Measurements from ENCODE around the gene GNGT2.
"Not testable (repeated sequence)": the region's sequence is repeated elsewhere in the genome, so short reads cannot be mapped to it uniquely, and the experiment has no call there.

Gene GNGT2

DNA sequence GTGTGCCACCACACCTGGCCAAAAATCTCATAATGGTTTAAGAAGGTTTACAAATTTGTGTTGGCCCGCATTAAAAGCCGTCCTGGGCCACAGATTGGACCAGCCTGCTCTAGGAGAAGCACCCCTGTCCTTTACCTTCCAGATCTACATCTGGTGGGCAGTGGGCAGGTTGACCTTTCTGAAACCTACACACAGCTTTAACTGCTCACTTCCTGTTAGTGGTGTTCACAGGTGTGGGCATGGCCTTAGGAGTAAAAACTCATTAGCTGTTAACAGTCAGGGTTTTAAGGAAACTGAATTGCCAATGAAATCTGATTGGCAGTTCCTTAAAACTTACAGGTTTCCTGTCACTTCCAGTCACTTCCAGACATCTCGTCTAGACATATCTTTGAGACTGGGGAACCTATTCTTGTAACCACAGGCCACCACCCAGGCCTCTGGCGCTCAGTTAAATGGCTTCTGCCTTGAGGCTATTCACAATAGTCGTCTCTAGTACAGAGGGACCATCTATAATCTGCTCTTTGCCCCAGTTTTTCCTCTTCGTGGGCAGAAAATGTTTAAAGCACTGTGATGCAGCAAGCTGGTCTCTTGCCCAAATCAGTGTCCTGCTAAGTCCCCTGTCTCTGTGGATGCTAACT is 29.3 kb downstream of the GNGT2 start:
- no peak for DNase-seq (ENCODE audit: low read depth, low spot score)
- H3K27ac ChIP-seq = no peak overlapping the region

DNA sequence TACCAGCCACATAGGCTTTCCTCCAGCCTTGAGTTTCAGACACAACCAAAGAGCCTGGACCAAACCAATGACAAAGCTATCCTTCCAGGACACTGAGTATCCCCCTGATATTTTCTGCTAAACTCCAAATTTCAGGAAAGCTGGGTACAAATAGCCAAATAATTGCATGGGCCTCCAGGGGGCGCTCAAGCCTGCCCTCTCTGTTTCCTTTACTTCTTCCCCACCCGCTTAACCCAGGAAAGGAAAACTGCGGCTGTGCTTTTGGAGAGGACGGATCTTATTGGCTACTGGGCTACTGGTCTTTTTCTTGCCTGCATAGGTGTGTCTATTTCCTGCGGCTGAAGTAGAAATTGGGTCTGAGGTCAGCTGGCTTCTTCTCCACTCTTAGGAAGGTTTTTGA is 30.1 kb downstream of the GNGT2 start:
- no peak for DNase-seq (ENCODE audit: low read depth, low spot score)
- H3K27ac ChIP-seq = no peak overlapping the region

DNA sequence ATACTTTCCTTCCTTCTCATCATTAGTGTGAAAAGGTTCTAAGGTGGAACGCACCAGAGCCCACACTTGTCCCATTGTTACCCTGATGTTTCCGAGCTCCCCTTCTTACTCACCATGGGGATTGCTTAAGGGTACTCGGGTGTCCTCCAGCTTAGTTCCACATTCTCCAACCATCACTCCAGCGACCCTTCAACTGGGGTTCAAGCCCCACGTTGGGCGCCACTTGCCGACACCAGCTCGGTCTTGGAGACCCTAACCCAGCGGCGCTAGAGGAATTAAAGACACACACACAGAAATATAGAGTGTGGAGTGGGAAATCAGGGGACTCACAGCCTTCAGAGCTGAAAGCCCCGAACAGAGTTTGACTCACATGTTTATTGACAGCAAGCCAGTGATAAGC is 34.4 kb downstream of the GNGT2 start:
- H3K27ac ChIP-seq = not testable (repeated sequence)

DNA sequence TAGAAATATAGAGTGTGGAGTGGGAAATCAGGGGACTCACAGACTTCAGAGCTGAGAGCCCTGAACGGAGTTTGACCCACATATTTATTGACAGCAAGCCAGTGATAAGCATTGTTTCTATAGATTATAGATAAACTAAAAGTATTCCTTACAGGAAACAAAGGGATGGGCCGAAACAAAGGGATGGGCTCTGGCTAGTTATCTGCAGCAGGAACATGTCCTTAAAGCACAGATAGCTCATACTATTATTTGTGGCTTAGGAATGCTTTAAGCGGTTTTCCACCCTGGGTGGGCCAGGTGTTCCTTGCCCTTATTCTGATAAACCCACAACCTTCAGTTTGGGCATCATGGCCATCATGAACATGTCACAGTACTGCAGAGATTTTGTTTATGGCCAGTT is 39.7 kb downstream of the GNGT2 start:
- H3K27ac ChIP-seq; DNase-seq (ENCODE audit: low read depth, low spot score): not testable (repeated sequence)

More for the DNA sequence above, 34.4 kb downstream of the GNGT2 start:
- not testable (repeated sequence) for DNase-seq (ENCODE audit: low read depth, low spot score)

DNA sequence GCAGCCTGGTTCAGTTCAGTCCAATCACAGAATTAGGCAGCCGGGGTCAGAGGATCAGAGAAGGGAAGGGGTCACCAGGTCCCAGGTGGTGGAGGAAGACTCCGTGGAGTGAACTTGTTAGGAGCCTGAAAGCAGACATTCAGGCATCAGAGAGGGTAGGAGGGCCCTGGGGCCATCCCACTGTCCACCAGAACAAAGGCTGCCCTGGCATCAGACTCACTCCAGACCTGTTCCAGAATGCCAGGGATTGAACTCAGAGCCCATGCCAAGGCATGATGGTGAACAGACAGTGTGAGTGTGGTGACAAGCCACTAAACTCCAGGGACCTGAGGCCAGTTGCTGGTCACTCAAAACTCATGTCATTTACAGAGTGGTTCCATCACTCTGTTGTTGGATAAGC is 40.2 kb downstream of the GNGT2 start:
- DNase-seq (ENCODE audit: low read depth, low spot score) = no peak
- no peak overlapping the region for H3K27ac ChIP-seq

DNA sequence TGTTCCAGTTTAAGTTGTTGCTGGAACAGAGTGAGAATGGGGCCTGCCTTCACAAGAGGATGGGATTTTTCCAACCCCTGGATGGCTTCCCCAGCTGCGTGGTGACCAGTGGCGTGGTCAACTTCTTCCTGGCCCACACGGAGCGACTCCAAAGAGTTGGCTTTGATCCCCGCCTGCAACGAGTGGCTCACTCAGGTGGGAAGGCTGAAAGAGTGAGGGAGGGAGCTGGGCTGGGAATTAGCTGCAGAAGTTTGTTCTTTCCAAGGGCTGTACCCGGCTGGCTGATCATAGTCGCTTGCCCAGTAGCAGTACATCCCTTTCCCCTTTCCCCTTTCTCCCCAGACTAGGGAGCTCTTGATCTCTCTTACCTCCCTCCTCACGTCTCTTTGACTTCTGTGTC is 41.7 kb downstream of the GNGT2 start:
- H3K27ac ChIP-seq = no peak overlapping the region
- no peak for DNase-seq (ENCODE audit: low read depth, low spot score)

DNA sequence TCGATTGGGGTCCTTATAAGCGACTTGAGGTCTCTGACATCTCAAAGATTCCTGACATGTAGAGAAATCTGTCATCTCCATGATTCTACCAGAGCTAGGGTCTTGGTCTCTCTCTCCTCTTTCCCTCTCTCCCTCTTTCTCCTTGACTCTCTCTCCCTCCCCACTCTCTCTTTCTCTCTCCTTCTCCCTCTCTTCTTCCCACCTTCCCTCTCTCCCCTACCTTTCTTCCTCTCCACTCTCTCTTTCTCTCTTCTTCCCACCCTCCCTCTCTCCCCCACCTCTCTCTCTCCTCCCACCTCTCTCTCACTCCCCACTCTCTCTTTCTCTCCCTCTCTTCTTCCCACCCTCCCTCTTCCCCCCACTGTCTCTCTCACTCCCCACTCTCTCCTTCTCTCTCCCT is 45.2 kb downstream of the GNGT2 start:
- DNase-seq (ENCODE audit: low read depth, low spot score) = no peak
- H3K27ac ChIP-seq = no peak overlapping the region

DNA sequence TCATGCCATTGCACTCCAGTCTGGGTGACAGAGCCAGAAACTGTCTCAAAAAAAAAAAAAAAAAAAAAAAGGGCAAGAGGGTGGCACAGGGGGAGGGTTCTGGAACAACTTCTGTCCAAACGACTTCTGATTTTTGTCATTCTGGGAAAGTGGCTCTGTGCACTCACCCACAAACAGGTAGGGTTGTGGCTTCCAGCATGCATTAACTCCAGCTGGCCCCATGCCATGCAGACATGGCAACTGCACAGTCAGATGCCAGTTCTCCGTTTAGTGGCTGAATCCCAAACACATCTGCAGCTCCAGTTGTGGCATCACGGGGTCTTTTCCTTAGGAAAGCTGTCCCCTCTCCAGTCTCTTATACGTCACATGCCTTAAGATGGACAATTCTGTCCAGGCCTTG is 47.5 kb downstream of the GNGT2 start:
- no peak overlapping the region for H3K27ac ChIP-seq
- DNase-seq (ENCODE audit: low read depth, low spot score) = no peak

DNA sequence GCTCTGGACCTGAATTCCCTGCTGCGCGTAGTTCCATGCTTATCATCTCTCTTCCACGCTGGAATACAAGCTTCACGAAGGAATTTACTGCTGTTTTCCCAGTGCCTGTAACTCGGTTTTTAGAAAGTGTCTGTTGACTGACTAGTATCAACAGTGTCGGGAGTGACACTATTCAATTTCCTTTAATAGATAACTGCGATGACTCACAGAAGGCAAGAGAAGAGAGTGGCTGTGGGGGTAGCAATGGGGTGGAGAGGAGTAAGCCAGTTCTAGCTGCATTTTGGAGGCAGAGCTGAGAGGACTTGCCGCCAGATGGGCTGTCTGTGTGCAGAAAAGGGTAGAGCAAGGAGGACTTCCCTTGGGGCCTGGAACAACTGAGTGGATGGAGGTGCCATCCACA is 52.6 kb downstream of the GNGT2 start:
- H3K27ac ChIP-seq = no peak overlapping the region
- DNase-seq (ENCODE audit: low read depth, low spot score) = no peak

DNA sequence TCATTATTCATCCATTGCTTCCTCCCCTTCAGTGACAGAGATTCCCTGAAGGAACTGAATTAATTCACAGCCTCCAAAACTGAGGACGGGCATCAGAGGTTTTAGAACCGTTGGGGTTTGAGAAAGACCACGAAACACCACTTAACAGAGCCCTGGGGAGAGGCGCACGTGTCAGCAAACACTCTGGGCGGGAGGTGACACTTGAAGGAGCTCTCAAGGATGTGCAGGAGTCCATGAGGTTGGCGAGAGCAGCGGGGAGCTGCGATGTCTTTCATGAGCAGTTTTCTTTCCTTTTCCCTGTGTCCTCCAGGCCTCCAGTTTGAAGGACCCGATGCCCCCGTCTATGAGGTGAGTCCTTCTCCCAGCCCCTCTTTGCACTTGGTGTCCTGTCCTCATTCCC is 54.1 kb downstream of the GNGT2 start:
- DNase-seq (ENCODE audit: low read depth, low spot score) = no peak
- no peak overlapping the region for H3K27ac ChIP-seq
